ENCODE results near the gene CELSR1. TPM values are rescaled to one million over a fixed set of nuclear protein-coding genes. Genes with fewer than 3 reads are reported as not detected.

Gene CELSR1
- total RNA-seq: 6.7 TPM

- no peak for DNase-seq (ENCODE audit: low spot score)
Observed at GRCh38 chr22:46537225-46537945, at the start of gene CELSR1. Gene CELSR1, minus strand, starts transcription at chr22:46537620. Its CDS starts 450 bp downstream, at chr22:46537170.

GRCh38 chr22:46587061-46587460 lies 49.6 kb upstream of the CELSR1 start:
- no peak for DNase-seq (ENCODE audit: low spot score)

- no peak for DNase-seq (ENCODE audit: low spot score)
Observed at GRCh38 chr22:46586531-46587011, 49.2 kb upstream of the CELSR1 start.

- no peak for DNase-seq (ENCODE audit: low spot score)
Observed at GRCh38 chr22:46586123-46586519, 48.7 kb upstream of the CELSR1 start.

GRCh38 chr22:46585340-46586122 lies 48.1 kb upstream of the CELSR1 start:
- no peak for DNase-seq (ENCODE audit: low spot score)

GRCh38 chr22:46584081-46584921 lies 46.9 kb upstream of the CELSR1 start:
- no peak for DNase-seq (ENCODE audit: low spot score)

GRCh38 chr22:46583571-46583970 lies 46.2 kb upstream of the CELSR1 start:
- no peak for DNase-seq (ENCODE audit: low spot score)

GRCh38 chr22:46582281-46582933 lies 45.0 kb upstream of the CELSR1 start:
- no peak for DNase-seq (ENCODE audit: low spot score)

- no peak for DNase-seq (ENCODE audit: low spot score)
Observed at GRCh38 chr22:46581538-46582244, 44.3 kb upstream of the CELSR1 start.

- no peak for DNase-seq (ENCODE audit: low spot score)
Observed at GRCh38 chr22:46580940-46581537, 43.6 kb upstream of the CELSR1 start.

- DNase-seq (ENCODE audit: low spot score): no peak
Observed at GRCh38 chr22:46579751-46580449, 42.5 kb upstream of the CELSR1 start.

- DNase-seq (ENCODE audit: low spot score): no peak
Observed at GRCh38 chr22:46578824-46579561, 41.6 kb upstream of the CELSR1 start.

- DNase-seq (ENCODE audit: low spot score): no peak
Observed at GRCh38 chr22:46578251-46578823, 40.9 kb upstream of the CELSR1 start.

- DNase-seq (ENCODE audit: low spot score): no peak
Observed at GRCh38 chr22:46577368-46578249, 40.2 kb upstream of the CELSR1 start.

- no peak for DNase-seq (ENCODE audit: low spot score)
Observed at GRCh38 chr22:46576556-46577367, 39.3 kb upstream of the CELSR1 start.

- no peak for DNase-seq (ENCODE audit: low spot score)
Observed at GRCh38 chr22:46575911-46576555, 38.6 kb upstream of the CELSR1 start.
